Effector CD8-positive, alpha-beta T cell (primary cell): ENCODE results near the gene HINT3.
"Not testable (repeated sequence)": the region's sequence is repeated elsewhere in the genome, so short reads cannot be mapped to it uniquely, and the experiment has no call there.

Experiments used
- DNase-seq: peaks from one replicate; lab custom pipeline; 2025; lab: John Stamatoyannopoulos, UW
- total RNA-seq, 4 experiments: gene quantifications; one replicate each; lab custom pipeline; 2026; lab: John Stamatoyannopoulos, UW

The HINT3 gene
- 23.7 to 34.1 (median 28.3) reads per million in 4 experiments for total RNA-seq

GRCh38 chr6:125956506-125957390 is at the start of gene HINT3:
Gene HINT3, plus strand, starts transcription at chr6:125956770. Its CDS starts 208 bp downstream, at chr6:125956978.
- peak; percentile 96 for DNase-seq

DNA sequence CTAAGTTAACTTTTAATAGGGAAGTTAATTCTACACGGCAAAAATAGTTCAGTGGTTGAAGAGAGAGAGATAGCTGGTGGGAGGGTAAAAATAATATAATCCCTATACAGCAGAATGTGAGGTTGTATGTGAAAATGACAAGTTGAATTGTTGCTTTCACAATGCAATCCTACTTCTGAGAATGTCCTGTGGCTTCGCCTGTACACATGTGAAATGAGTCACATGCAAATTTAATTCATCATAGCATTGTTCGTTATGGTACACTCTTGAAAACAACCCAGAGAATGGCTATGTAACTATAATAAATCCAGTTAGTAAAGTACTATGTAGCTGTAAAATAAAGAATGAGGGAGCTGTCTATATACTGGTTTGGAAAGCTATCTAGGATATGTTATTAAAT is 46.0 kb upstream of the HINT3 start:
- DNase-seq, result no peak

DNA sequence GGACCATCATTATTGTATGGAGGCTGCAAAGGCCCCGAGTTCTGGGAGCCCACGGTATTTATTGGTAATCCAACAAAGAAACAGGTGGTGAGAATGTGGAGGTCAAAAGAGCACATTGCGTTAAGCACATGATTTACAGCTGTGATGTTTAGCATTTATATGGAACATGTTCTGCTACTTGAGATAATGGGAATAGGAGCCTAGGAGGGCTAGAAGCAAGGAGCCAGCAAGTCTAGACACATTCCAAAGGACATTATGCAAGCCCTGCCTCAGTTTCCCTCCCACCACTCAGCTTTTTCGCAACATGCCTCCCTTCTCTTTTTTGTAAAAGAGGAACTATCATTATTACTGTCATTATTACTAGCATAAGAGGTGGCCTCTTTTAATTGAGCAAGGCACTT is 45.5 kb upstream of the HINT3 start:
- DNase-seq, result not testable (repeated sequence)

GRCh38 chr6:125912430-125912829 is 44.1 kb upstream of the HINT3 start:
- DNase-seq, result not testable (repeated sequence)

DNA sequence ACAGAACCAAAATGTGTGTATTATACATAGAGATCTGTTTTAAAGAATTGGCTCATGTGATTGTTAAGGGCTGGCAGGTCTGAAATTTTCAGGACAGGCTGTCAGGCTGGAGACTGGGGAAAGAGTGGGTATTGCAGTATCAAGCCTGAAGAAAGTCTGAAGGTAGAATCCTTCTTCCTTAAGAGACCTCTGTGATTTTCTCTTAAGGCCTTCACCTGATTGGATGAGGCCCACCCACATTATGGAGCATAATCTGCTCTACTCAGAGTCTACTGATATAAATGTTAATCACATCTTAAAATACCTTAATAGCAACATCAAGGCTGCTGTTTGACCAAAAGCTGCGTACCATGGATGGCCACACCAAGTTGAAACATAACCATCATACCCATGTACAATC is 43.4 kb upstream of the HINT3 start:
- DNase-seq, result no peak

DNA sequence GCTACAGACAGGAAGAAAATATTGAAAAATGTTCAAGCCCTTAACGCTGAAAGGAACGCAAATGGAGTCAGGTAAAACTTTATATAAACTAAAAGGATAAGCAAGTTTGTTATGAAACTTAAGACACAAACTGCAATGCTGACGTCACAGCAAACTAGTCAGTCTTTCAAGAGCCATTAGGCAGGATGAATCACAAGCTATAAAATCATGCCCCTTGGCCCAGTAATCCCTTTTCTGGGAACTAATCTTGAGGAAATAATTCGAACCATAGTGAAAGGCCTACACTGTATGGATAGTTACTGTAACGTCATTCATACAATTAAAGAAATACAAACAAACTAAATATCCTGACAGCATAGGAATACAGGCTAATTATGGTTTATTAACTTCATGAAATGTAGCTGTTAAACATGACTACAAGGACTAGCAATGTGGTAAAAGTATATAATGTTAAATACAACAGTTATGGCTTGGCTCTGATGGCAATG is 42.7 kb upstream of the HINT3 start:
- DNase-seq, result no peak

DNA sequence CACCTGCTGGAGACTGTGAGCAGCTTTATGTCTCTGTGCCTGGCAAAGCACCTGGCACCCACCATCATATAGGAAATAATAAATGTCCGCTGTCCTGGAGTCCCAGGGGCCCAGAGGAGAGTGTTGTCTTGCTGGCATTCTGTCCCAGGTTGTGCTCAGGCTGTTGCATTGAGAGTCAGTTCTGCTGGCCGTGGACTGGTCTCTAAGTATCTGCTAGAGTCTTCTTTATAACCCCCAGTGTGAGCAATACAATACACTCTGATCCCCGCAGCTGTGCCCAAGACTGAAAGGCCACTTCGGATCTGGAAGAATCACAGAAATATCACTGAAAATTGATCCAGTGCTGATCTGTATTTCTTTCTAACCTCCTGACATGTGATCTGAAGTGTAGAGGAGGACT is 38.3 kb upstream of the HINT3 start:
- no peak for DNase-seq

GRCh38 chr6:125918681-125919566 is 37.6 kb upstream of the HINT3 start:
- DNase-seq, result no peak

DNA sequence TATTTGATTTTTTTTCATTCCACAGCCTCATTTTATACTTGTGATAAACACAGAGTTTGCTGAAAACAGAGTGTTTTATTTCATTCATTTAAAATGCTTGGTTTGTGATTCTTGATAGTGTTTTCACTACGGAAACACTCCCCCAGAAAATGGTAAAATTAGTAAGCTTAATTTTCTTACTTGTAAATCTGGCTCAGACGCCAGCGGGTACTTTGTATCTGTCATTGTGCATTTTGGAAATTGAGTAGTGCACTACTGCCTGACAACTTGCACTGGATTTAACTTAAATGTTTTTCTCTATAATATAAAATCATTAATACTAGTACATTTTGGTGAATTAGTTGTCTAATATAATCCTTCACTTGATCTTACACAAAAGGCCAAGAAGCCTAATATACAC is 37.0 kb upstream of the HINT3 start:
- no peak for DNase-seq

DNA sequence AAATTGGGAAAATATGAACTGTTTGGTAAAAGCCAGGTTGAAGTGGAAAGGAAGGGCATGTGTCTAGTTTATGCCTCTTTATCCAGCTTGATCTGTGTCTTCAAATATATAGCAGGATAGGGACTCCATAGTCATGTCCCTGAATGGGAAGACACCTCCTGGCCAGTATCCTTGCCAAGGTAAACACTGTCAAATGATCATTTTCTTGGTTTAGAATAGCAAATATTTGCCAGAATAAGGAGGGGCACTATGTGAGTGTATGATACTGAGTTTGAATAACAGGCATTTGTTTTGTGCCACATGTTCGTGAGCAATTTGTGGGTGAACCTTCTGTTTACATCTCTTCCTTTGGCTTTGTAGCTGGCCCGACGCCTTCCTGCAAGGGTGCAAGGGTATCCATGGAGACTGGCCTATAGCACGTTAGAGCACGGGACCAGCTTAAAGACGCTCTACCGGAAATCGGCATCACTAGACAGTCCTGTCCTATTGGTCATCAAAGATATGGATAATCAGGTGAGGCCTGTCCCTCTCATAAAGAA is 34.2 kb upstream of the HINT3 start:
- no peak for DNase-seq

DNA sequence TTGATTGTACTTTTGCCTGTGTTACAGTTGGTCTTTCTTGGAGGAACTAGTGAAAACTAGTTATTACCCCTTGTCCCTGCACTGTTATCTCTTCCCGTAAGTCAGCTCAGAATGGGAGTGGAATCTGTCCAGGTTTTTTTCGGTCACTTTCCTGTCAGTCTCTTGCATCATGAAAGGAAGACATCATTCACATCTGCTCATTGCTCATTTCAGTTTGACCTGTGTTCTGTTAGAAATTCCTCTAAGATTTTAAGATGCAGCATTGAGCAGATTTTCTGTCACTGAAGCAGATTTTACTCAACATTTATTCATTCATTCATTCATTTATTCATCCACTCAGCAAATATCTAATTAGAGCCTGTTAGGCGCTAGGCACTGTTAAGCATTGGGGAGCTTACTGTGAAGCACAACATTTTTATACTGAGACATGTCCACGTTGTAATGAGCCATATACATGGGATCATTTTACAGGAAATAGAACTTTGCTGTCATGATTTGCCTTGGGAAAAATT is 33.1 kb upstream of the HINT3 start:
- no peak for DNase-seq

DNA sequence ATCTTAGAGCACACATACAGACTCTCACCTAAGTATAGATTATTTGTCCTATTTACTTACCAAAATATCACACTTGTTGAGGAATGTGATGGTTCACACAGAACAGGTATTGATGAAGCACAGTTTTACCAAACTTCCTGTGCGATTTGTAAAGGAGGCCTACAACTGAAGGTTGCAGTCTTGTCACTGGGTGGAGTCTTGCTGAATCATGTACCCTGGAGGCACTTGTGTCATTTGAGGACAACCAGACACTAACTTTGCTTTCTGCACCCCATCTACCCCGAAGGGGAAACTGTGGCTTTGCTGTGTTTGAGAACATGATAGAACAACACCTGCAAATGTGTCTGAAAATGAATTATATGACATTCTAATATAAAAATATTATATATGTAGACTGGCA is 32.4 kb upstream of the HINT3 start:
- DNase-seq, result no peak

DNA sequence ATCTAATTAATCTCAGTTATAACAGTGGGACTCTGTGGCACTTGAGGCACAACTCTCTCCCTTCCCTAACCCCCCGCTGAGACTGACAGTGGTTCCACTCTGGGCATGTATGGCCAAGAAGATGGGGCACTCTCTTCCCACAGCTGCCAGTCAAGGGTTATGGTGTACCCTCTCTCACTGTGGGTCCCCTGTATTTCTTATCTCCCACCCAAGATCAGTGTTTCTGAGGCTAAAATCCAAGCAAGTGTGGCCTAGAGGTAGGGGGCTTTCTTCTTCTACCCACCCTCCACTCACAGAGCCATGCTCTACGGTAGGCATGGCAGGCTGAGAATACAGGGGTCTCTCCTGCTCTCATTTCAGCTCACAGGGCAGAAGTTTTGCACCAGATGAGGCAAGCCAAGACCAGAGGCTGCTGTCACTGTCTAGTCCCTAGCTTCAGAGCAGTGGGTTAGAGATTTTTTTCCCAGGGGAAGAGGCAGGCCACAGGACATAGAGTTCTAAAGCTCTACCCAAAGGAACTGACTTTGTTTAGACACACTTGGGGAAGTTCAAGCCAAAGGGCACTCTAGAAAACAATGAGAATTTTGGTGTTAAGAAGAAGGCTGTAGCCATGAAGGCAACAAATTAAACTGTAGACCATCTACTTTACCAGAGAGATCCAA is 31.7 kb upstream of the HINT3 start:
- DNase-seq, result no peak

- DNase-seq, result no peak
Measured at GRCh38 chr6:125926711-125927110, 29.9 kb upstream of the HINT3 start.

GRCh38 chr6:125927761-125928160 is 28.8 kb upstream of the HINT3 start:
- DNase-seq, result no peak

DNA sequence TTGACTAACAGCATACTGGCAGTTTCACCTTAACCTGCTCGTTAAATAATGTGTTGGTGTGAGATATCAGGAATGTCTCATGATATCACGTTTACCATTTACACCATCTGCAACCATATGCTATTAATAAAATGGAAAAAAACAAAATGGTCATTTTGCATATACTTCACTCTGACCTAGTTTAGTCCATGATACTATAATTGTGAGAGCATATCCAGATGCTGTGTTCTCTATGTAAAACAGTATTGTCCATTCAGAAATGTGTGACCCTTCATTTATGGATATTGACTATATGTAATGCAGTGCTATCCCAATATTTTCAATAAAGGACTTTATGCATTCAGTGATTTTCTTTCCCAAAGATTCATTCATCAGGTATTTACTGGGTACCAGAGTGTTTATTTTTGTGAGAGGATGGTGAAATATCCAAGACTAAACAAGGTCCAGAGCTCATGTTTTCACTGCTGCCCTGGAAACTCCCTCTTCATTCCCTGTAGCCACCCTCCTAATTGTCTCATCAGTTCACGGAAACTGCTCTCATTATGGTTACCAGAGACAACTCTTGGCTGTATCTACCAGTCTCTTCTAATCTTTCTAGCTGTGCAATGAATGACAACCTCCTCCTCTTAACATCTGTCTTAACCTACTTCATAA is 25.7 kb upstream of the HINT3 start:
- DNase-seq, result no peak

- DNase-seq, result no peak
Measured at GRCh38 chr6:125931733-125932450, 24.7 kb upstream of the HINT3 start.

DNA sequence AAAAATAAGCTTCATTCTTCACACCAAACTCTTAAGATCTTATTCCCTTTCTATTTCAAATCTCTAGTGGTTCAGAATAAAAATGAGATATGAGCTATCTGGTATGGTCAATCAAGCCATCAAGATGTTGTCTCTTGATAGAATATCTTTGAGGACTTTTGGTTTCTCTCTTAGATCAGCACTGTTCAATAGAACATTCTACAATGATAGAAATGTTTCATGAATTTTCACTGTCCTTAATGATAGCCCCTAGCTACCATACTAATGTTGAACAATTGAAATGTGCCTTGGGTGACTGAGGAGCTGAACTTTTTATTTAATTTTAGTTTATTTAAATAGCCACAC is 24.1 kb upstream of the HINT3 start:
- DNase-seq, result no peak

DNA sequence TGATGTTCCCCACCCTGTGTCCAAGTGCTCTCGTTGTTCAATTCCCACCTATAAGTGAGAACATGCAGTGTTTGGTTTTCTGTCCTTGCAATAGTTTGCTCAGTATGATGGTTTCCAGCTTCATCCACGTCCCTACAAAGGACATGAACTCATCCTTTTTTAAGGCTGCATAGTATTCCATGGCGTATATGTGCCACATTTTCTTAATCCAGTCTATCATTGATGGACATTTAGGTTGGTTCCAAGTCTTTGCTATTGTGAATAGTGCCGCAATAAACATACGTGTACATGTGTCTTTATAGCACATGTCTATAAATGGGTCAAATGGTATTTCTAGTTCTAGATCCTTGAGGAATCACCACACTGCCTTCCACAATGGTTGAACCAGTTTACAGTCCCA is 21.1 kb upstream of the HINT3 start:
- not testable (repeated sequence) for DNase-seq

DNA sequence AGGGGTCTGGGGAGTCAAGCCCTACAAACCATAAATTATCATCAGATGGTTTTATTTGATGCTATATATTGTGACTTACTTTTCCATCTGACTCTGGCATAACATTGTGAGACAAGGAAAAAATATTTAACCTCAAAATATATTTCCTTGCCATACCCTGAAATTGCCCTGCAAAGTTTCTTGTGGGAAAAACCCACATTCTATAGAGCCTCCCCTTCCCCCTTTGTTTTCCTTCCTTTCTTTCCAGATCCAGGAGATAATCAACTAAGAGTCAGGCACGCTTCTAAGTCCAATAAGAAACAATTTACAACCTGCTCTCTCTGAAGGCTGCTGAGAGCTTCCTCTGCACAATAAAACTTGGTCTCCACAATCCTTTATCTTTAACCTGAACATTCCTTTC is 17.5 kb upstream of the HINT3 start:
- DNase-seq, result no peak
